ENCODE data around the gene CHCHD3. TPM values are rescaled to one million over a fixed set of nuclear protein-coding genes. Genes with fewer than 3 reads are reported as not detected.
"Not testable (repeated sequence)": the region's sequence is repeated elsewhere in the genome, so short reads cannot be mapped to it uniquely, and the experiment has no call there.

Gene CHCHD3
- total RNA-seq, 1 experiment from 2014 or later: 114 TPM

GRCh38 chr7:132930881-132931280 is 151.0 kb downstream of the CHCHD3 start (continued):
- no peak for TF ChIP-seq ZNF512 (CRISPR knock-in tag; IDR thresholded peaks at IDR 0.05; ENCODE audit: borderline replicate concordance)
- TF ChIP-seq USF2 (CRISPR knock-in tag; IDR thresholded peaks at IDR 0.05): no peak
- TF ChIP-seq ZNF219 (CRISPR knock-in tag; IDR thresholded peaks at IDR 0.05; ENCODE audit: borderline replicate concordance): no peak
- no peak for TF ChIP-seq TEAD4 (CRISPR knock-in tag; IDR thresholded peaks at IDR 0.05)
- no peak for TF ChIP-seq CDX4 (CRISPR knock-in tag; IDR thresholded peaks at IDR 0.05; ENCODE audit: borderline replicate concordance)

GRCh38 chr7:132929944-132930343 is 151.9 kb downstream of the CHCHD3 start:
- CTCF ChIA-PET: interaction anchor here (0.8 kb wide), 1 partner anchor 413 kb away, joined by 5 read pairs; no protein-coding TSS in a partner anchor
- H3K4me3 Mint-ChIP-seq; DNase-seq (ENCODE audit: low spot score); H3K36me3 Mint-ChIP-seq; H3K27me3 Mint-ChIP-seq (ENCODE audit: low read depth); H3K27ac Mint-ChIP-seq; ATAC-seq; H3K9me3 Mint-ChIP-seq; POLR2A ChIA-PET: not testable (repeated sequence)
- peaks cover 21% of the 10 kb centered on the region for H3K4me1 Mint-ChIP-seq

- no peak overlapping the region for H3K27ac Mint-ChIP-seq
- no peak for ATAC-seq
- ChIA-PET CTCF (no interaction called here), POLR2A (no interaction called here)
- no peaks in the 10 kb centered on the region; the same call in 1 of the 2 replicates for H3K4me1 Mint-ChIP-seq
- no peaks in the 10 kb centered on the region for H3K9me3 Mint-ChIP-seq
- no peak overlapping the region for H3K4me3 Mint-ChIP-seq
- DNase-seq (ENCODE audit: low spot score): no peak
- H3K36me3 Mint-ChIP-seq: no peaks in the 10 kb centered on the region
- no peaks in the 10 kb centered on the region for H3K27me3 Mint-ChIP-seq (ENCODE audit: low read depth)
- TF ChIP-seq FOXJ3 (CRISPR knock-in tag; IDR thresholded peaks at IDR 0.05; ENCODE audit: borderline replicate concordance) (no peak), MXD4 (CRISPR knock-in tag; IDR thresholded peaks at IDR 0.05; ENCODE audit: borderline replicate concordance) (no peak), PREB (CRISPR knock-in tag; IDR thresholded peaks at IDR 0.05; ENCODE audit: borderline replicate concordance) (no peak), STAT6 (CRISPR knock-in tag; conservative IDR thresholded peaks at IDR 0.05; ENCODE audit: low read depth) (no peak), TCF7 (CRISPR knock-in tag; IDR thresholded peaks at IDR 0.05; ENCODE audit: low read depth) (no peak), ZBTB43 (CRISPR knock-in tag; IDR thresholded peaks at IDR 0.05) (no peak), NR2C2 (CRISPR knock-in tag; IDR thresholded peaks at IDR 0.05) (no peak), ZNF532 (CRISPR knock-in tag; IDR thresholded peaks at IDR 0.05; ENCODE audit: borderline replicate concordance) (no peak), GABPB1 (CRISPR knock-in tag; IDR thresholded peaks at IDR 0.05) (no peak), USF1 (CRISPR knock-in tag; IDR thresholded peaks at IDR 0.05) (no peak), NR1H2 (CRISPR knock-in tag; IDR thresholded peaks at IDR 0.05) (no peak), IRF1 (CRISPR knock-in tag; IDR thresholded peaks at IDR 0.05) (no peak), MAX (CRISPR knock-in tag; IDR thresholded peaks at IDR 0.05) (no peak)
Measured at GRCh38 chr7:132919771-132920170, 162.1 kb downstream of the CHCHD3 start.

All from WTC11 (cell line).